COLO668 (cell line): ENCODE measurements around the gene FNIP2.
"Not testable (repeated sequence)": the region's sequence is repeated elsewhere in the genome, so short reads cannot be mapped to it uniquely, and the experiment has no call there.

Experiments used
- DNase-seq: peaks from one replicate; lab custom pipeline; 2025; ENCODE audit not compliant: unreplicated experiment; lab: John Stamatoyannopoulos, UW

FNIP2 gene

GRCh38 chr4:158865520-158866177 lies 96.8 kb downstream of the FNIP2 start:
- no peak for DNase-seq

GRCh38 chr4:158869001-158869400 lies 100.2 kb downstream of the FNIP2 start:
- no peak for DNase-seq

GRCh38 chr4:158869761-158870160 lies 100.9 kb downstream of the FNIP2 start:
- DNase-seq: no peak

DNA sequence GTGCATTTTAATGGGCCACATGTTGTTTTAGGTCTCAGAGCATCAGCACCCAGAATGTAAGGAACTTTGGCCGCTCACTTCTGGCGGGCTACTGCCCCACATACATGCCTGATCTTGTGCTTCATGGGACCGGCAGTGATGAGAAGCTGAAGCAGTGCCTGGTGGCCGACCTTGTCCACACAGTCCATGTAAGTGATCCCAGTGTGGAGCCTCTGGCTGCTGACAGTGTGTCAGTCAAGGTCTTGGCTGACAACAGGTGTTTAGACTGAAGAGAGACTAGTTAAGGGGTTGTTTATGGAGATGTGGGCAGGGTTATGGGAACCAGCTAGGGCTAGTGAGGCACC lies 101.4 kb downstream of the FNIP2 start:
- DNase-seq: no peak

- DNase-seq: no peak
These were observed 102.0 kb downstream of the FNIP2 start for GRCh38 chr4:158870626-158871334.

DNA sequence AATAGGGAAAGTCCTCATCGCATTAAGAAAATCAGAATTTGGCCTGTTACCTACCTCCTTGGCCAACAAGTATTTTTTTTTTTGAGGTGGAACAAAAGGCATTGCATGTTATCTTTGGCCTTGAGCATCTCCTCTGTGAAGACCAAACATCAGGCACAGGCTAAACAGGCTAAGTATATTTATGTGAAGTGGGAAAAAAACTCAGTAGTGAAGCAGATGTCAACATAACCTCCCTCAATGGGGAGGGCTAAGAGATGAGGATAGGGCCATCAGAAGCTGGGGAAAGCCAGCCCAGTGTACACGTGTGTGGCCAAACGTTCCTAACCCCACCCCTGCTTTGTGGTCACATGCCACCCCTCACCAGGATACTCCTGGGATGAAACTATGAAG lies 102.5 kb downstream of the FNIP2 start:
- no peak for DNase-seq

GRCh38 chr4:158873795-158874401 lies 105.1 kb downstream of the FNIP2 start:
- no peak for DNase-seq

DNA sequence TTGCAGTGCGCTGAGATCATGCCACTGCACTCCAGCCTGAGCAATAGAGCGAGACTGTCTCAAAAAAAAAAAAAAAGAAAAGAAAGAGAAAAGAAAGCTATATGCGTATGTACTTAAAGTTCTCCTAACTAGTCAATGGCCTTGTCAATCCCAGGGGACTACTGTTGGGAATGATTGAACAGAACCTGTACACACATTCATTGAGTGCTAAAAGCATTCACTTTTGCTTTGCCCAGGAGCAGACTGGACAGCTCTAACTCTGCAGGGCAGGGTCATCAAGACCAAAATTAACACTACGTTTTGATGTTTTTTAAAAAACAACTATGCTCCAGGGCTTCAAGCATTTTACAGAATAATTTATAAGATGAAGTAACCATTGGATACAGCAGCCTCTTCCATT lies 106.2 kb downstream of the FNIP2 start:
- DNase-seq: no peak

DNA sequence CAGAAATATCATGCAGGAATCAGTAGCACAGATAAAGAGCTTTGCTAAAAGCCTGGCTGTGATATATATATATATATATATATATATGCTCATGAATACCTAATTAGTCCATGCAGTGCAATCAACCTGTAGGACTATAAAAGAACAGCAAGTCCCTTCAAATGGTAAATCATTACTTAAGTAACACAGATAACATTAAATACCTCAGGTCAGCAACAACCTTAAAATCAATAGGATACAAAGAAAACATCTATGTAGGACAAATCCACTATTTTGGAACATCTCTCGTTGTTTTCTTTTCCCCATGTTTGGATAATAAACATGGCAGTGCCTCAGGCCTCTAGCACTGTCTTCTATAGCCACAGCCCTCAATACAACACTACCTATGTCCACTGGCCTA lies 106.6 kb downstream of the FNIP2 start:
- DNase-seq: no peak

- no peak for DNase-seq
These were observed 108.2 kb downstream of the FNIP2 start for GRCh38 chr4:158877069-158877468.

GRCh38 chr4:158882142-158882541 lies 113.3 kb downstream of the FNIP2 start:
- not testable (repeated sequence) for DNase-seq

DNA sequence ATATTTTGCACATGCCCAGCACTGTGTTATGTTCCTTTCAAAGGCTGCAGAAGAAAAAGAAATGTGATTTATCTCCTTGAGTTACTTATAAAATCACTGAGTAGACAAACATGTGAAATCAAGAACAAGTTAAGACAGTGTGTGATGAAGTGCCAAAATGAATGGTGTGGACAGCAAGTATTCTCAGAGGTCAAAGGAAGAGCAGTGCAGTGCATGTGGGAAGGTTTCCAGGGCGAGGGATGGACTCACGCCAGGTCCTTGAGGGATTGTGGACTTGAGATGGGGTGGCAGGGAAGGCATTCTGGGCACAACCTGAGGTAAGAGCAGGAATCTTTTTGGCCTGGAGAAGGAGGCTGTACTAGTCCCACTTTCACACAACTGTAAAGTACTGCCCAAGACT lies 115.5 kb downstream of the FNIP2 start:
- no peak for DNase-seq

DNA sequence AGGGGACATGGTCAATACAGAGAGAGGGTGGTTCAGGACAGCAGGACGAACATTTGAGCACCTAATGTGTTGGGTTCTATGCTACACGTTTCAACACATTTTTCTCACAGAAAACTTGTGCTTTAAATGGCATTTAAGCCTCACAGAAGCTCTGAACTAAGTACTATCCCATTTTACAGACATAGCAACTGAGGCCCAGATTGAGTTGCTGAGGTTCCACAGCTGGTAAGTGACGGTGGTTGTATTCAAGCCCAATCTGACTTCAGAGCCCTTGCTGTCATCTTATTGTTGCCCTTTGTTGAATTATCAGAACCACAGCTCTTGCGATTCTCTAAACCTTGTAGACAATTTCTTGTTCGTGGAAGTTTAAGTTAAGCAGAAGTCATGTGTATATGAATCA lies 116.7 kb downstream of the FNIP2 start:
- no peak for DNase-seq

DNA sequence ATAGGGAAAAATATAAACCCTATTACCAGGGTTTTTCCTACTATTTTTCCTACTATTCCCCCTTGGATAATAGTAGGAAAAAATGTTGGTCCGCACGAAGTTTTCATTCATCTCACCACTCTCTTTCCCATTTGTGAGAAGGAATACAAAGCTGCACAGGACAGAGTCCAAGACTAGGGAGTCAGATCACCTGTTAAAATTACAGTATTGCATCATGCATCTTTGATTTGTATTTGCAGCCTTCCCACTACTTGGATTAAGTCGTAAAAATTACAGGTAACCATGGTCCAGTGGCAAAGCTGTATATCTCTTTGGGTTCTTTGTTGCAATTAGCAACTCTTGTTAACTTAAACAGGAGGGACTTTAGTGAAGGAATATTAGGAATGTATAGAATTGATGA lies 121.5 kb downstream of the FNIP2 start:
- no peak for DNase-seq

DNA sequence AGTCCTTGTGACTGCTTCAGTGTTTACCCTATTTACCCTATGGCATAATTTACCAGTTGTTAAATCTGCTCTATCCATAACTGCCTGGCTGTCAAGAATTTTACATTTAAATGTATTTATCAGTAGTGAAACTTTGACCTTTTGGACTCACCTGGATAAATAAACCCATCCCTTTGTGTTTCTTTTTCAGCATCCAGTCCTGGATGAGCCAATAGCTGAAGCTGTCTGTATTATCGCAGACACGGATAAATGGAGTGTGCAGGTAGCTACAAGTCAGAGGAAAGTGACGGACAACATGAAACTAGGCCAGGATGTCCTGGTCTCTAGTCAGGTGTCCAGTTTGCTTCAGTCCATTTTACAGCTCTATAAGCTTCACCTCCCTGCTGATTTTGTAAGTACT lies 122.4 kb downstream of the FNIP2 start:
- DNase-seq: no peak

DNA sequence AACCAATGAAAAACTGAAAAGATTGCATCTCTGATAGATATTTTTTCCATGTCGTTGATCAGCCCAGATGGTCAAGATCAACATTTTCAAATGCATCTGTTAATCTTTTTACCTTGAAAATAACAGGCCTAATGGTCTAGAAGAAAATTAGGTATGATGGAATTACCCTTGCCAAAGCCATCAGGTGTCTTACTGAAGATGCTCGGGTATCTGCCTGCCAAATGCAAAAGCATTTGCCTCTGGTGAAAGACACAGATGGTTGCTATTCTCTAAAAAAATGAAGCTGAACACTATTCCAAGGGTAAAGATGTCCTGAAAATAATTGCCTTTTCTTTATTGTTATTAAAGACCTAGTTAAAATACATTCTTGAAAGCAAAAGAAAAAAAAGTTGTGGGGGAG lies 126.0 kb downstream of the FNIP2 start:
- DNase-seq: no peak

GRCh38 chr4:158895797-158896576 lies 127.2 kb downstream of the FNIP2 start:
- DNase-seq: peak; percentile 11

DNA sequence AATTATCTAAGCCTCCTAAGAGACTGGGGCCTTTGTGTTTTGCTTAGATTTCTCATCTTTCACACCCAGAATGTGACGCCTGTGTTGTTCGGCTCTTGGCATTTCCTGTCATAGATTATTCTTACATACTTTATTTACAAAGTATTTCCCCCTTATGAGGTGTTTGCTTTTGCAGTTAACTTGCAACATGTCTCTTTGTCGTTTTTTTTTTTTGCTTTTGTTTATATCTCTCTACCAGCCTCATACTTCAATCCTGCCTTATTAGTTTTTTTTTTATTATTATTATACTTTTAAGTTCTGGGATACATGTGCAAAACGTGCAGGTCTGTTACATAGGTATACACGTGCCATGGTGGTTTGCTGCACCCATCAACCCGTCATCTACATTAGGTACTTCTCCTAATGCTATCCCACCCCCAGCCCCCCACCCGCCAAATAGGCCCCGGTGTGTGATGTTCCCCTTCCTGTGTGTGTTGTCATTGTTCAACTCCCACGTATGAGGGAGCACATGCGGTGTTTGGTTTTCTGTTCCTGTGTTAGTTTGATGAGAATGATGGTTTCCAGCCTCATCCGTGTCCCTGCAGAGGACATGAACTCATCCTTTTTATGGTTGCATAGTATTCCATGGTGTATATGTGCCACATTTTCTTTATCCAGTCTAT lies 127.9 kb downstream of the FNIP2 start:
- not testable (repeated sequence) for DNase-seq

- not testable (repeated sequence) for DNase-seq
These were observed 131.6 kb downstream of the FNIP2 start for GRCh38 chr4:158900408-158900807.

- peak; percentile 30 for DNase-seq
These were observed 133.7 kb downstream of the FNIP2 start for GRCh38 chr4:158902280-158903078.
